H9 (cell line): Measurements from ENCODE around the gene SPTY2D1. TPM values are rescaled to one million over a fixed set of nuclear protein-coding genes. Genes with fewer than 3 reads are reported as not detected.

Source experiments
- DNase-seq: peaks from one replicate; pipeline ENCODE4 v3.0.0-alpha.2; 2017
- H2AFZ ChIP-seq: one replicate; pipeline ENCODE4 v1.6.1; 2013; ENCODE audit warnings: mild to moderate bottlenecking, low read length, control low read depth, moderate library complexity
- H2AK5ac ChIP-seq: 2 replicates; pipeline ENCODE4 v1.6.1; 2013; ENCODE audit warnings: low read length, control low read depth, mixed read lengths; ENCODE audit not compliant: insufficient read length
- H2BK120ac ChIP-seq: one replicate; pipeline ENCODE4 v1.6.1; 2013; ENCODE audit warnings: low read depth, mild to moderate bottlenecking, low read length, control low read depth, inconsistent platforms; ENCODE audit not compliant: poor library complexity, severe bottlenecking
- H2BK12ac ChIP-seq: 2 replicates; pipeline ENCODE4 v1.6.1; 2013; ENCODE audit warnings: low read length, control low read depth, mixed read lengths, low read depth; ENCODE audit not compliant: insufficient read length
- H2BK15ac ChIP-seq: 2 replicates; pipeline ENCODE4 v1.6.1; 2013; ENCODE audit warnings: low read depth, low read length, control low read depth
- H2BK20ac ChIP-seq: one replicate; pipeline ENCODE4 v1.6.1; 2013; ENCODE audit warnings: low read depth, mild to moderate bottlenecking, low read length, control low read depth, inconsistent platforms; ENCODE audit not compliant: poor library complexity, severe bottlenecking
- H2BK5ac ChIP-seq: 2 replicates; pipeline ENCODE4 v1.6.1; 2013; ENCODE audit warnings: low read length, control low read depth, mixed read lengths; ENCODE audit not compliant: insufficient read length
- H3K14ac ChIP-seq: 2 replicates; pipeline ENCODE4 v1.6.1; 2013; ENCODE audit warnings: low read length, control low read depth; ENCODE audit not compliant: insufficient read depth
- H3K18ac ChIP-seq: 2 replicates; pipeline ENCODE4 v1.6.1; 2013; ENCODE audit warnings: low read depth, mild to moderate bottlenecking, mixed read lengths, low read length, control low read depth; ENCODE audit not compliant: insufficient read length
- H3K23ac ChIP-seq: 2 replicates; pipeline ENCODE4 v1.6.1; 2013; ENCODE audit warnings: low read length, control low read depth, mixed read lengths, low read depth; ENCODE audit not compliant: insufficient read length
- H3K23me2 ChIP-seq: 2 replicates; pipeline ENCODE4 v1.6.1; 2013; ENCODE audit warnings: low read depth, mild to moderate bottlenecking, mixed read lengths, low read length, control low read depth; ENCODE audit not compliant: insufficient read length, poor library complexity, severe bottlenecking
- H3K27ac ChIP-seq: 2 replicates; pipeline ENCODE4 v1.5.1; 2013; ENCODE audit warnings: low read length, control low read depth, mixed read lengths, low read depth; ENCODE audit not compliant: insufficient read length
- H3K27me3 ChIP-seq: 2 replicates; pipeline ENCODE4 v1.6.1; 2013; ENCODE audit warnings: low read length, control low read depth, inconsistent platforms; ENCODE audit not compliant: insufficient read depth
- H3K4ac ChIP-seq: 2 replicates; pipeline ENCODE4 v1.6.1; 2013; ENCODE audit warnings: low read depth, mild to moderate bottlenecking, control low read depth, inconsistent platforms, low read length, moderate library complexity
- H3K4me1 ChIP-seq: 2 replicates; pipeline ENCODE4 v1.6.1; 2013; ENCODE audit warnings: low read length, control low read depth, inconsistent platforms; ENCODE audit not compliant: insufficient read depth
- H3K4me2 ChIP-seq: 2 replicates; pipeline ENCODE4 v1.6.1; 2013; ENCODE audit warnings: low read length, control low read depth, mixed read lengths; ENCODE audit not compliant: insufficient read length, insufficient read depth
- H3K56ac ChIP-seq: 2 replicates; pipeline ENCODE4 v1.6.1; 2013; ENCODE audit warnings: low read depth, mild to moderate bottlenecking, mixed read lengths, low read length, control low read depth; ENCODE audit not compliant: insufficient read length
- H3K79me1 ChIP-seq: 2 replicates; pipeline ENCODE4 v1.6.1; 2013; ENCODE audit warnings: low read depth, mild to moderate bottlenecking, moderate library complexity, low read length, control low read depth, inconsistent platforms; ENCODE audit not compliant: insufficient read depth, poor library complexity, severe bottlenecking
- H3K79me2 ChIP-seq: 2 replicates; pipeline ENCODE4 v1.6.1; 2013; ENCODE audit warnings: low read length, control low read depth, inconsistent platforms; ENCODE audit not compliant: insufficient read depth
- H3K9ac ChIP-seq: 2 replicates; pipeline ENCODE4 v1.6.1; 2013; ENCODE audit warnings: low read length, control low read depth, mixed read lengths; ENCODE audit not compliant: insufficient read length; ENCODE audit errors: extremely low read depth
- H3K9me3 ChIP-seq: one replicate; pipeline ENCODE4 v1.6.1; 2013; ENCODE audit warnings: low read depth, low read length, inconsistent platforms; ENCODE audit not compliant: control insufficient read depth
- H3T11ph ChIP-seq: one replicate; pipeline ENCODE4 v1.6.1; 2013; ENCODE audit warnings: mild to moderate bottlenecking, low read length, control low read depth, inconsistent platforms
- H4K20me1 ChIP-seq: one replicate; pipeline ENCODE4 v1.6.1; 2013; ENCODE audit not compliant: control insufficient read depth, insufficient read length, insufficient read depth
- H4K5ac ChIP-seq: 2 replicates; pipeline ENCODE4 v1.6.1; 2013; ENCODE audit warnings: low read depth, mild to moderate bottlenecking, mixed read lengths, low read length, control low read depth; ENCODE audit not compliant: insufficient read length
- H4K8ac ChIP-seq: replicated peaks from 2 replicates; pipeline ENCODE4 v1.6.1; 2013; ENCODE audit warnings: low read length, control low read depth, mixed read lengths, low read depth; ENCODE audit not compliant: insufficient read length
- H4K91ac ChIP-seq: 2 replicates; pipeline ENCODE4 v1.6.1; 2013; ENCODE audit warnings: low read depth, mild to moderate bottlenecking, moderate library complexity, mixed read lengths, low read length, control low read depth; ENCODE audit not compliant: insufficient read length
- H3K27ac Mint-ChIP-seq, 3 experiments: 2 replicates in 2 of 3; 3 replicates in 1 of 3; pipeline ENCODE4 v1.8.0; 2020 to 2021; ENCODE audit warnings: mixed read lengths in 3 of 3, mild to moderate bottlenecking in 1 of 3, moderate library complexity in 1 of 3
- H3K27me3 Mint-ChIP-seq: 2 replicates; pipeline ENCODE4 v1.8.0; 2021; ENCODE audit warnings: low read depth, mild to moderate bottlenecking, moderate library complexity, mixed read lengths
- H3K36me3 Mint-ChIP-seq, 3 experiments: 2 replicates in 2 of 3; 3 replicates in 1 of 3; pipeline ENCODE4 v1.8.0; 2020 to 2021; ENCODE audit warnings: low read depth in 3 of 3, mixed read lengths in 3 of 3; ENCODE audit not compliant: insufficient read depth in 1 of 3
- H3K4me1 Mint-ChIP-seq, 2 experiments: 2 replicates each; pipeline ENCODE4 v1.8.0; 2020; ENCODE audit warnings: mixed read lengths in 2 of 2
- H3K4me3 Mint-ChIP-seq, 2 experiments: 2 replicates in 1 of 2; 3 replicates in 1 of 2; pipeline ENCODE4 v1.8.0; 2020 to 2021; ENCODE audit warnings: mild to moderate bottlenecking in 2 of 2, mixed read lengths in 2 of 2, moderate library complexity in 1 of 2
- H3K9me3 Mint-ChIP-seq, 2 experiments: 2 replicates in 1 of 2; 3 replicates in 1 of 2; pipeline ENCODE4 v1.8.0; 2020; ENCODE audit warnings: mild to moderate bottlenecking in 2 of 2, mixed read lengths in 2 of 2, moderate library complexity in 1 of 2
- CTCF ChIP-seq: fragments of 200-600 bp; sonication (generic); conservative IDR thresholded peaks from 3 replicates; pipeline ENCODE4 v1.8.0; 2021; ENCODE audit warnings: antibody characterized with exemption, mild to moderate bottlenecking
- WGBS: extraction: QIAGEN DNeasy Blood & Tissue Kit; methylation state at CpG from one replicate; pipeline ENCODE4 v1.1.7; 2013; ENCODE audit warnings: missing lambda C conversion rate, low lambda C conversion rate, mixed read lengths; ENCODE audit not compliant: insufficient read length; ENCODE audit errors: extremely low coverage; 5-methylcytosine and 5-hydroxymethylcytosine counted together
- total RNA-seq: library from RNA; stranded (reverse); gene quantifications from 2 replicates; pipeline ENCODE4 v1.2.1, GENCODE V29; 2021

Gene SPTY2D1
- total RNA-seq, 1 experiment from 2014 or later = 15.9 TPM

GRCh38 chr11:18615628-18616392, 18.3 kb downstream of the SPTY2D1 start:
- no peak overlapping the region for H2AK5ac ChIP-seq
- H3K23me2 ChIP-seq = no peaks in the 10 kb centered on the region
- H2BK12ac ChIP-seq = no peak overlapping the region
- H3K9ac ChIP-seq = no peak overlapping the region
- no peaks in the 10 kb centered on the region for H3K79me1 ChIP-seq
- no peak overlapping the region for H4K91ac ChIP-seq
- no peak overlapping the region for H3K4me2 ChIP-seq
- H3K79me2 ChIP-seq = peaks cover 3% of the 10 kb centered on the region; the same call in 1 of the 2 replicates
- Mint-ChIP-seq H3K36me3 (peaks cover 6 to 26% (median 23%) of the 10 kb centered on the region in 3 experiments; a peak in 6 of 7 replicates), H3K4me3 (no peak overlapping the region), H3K4me1 (no peaks in the 10 kb centered on the region), H3K27ac (no peak overlapping the region), H3K9me3 (no peaks in the 10 kb centered on the region), H3K27me3 (no peaks in the 10 kb centered on the region)
- H3K27me3 ChIP-seq = no peaks in the 10 kb centered on the region
- no peak overlapping the region for H2BK20ac ChIP-seq
- no peak overlapping the region for H2BK5ac ChIP-seq
- H3K23ac ChIP-seq = no peak overlapping the region
- H3K14ac ChIP-seq = no peak overlapping the region
- H3K4me1 ChIP-seq = no peaks in the 10 kb centered on the region
- no peak overlapping the region for H3K4ac ChIP-seq
- H2AFZ ChIP-seq = no peak overlapping the region
- no peak for TF ChIP-seq CTCF
- no peak overlapping the region for H3K18ac ChIP-seq
- H4K8ac ChIP-seq = no peak overlapping the region
- no peak overlapping the region for H2BK15ac ChIP-seq
- H3K56ac ChIP-seq = no peak overlapping the region
- H4K20me1 ChIP-seq = no peaks in the 10 kb centered on the region
- H3K27ac ChIP-seq = no peak overlapping the region
- DNase-seq = no peak
- H2BK120ac ChIP-seq = no peak overlapping the region
- no peak overlapping the region for H4K5ac ChIP-seq
- H3K9me3 ChIP-seq = no peaks in the 10 kb centered on the region
- WGBS = no CpG with 5 or more reads among the region's 11 CpGs
- H3T11ph ChIP-seq = no peak overlapping the region
